D721Med (cell line): ENCODE measurements around the gene OSGEPL1.
A peak's percentile ranks its signal among the peaks of the same experiment; 100 is the strongest.

Experiments used
- DNase-seq: peaks from one replicate; pipeline ENCODE4 v3.0.0; 2011; ENCODE audit warnings: low spot score; ENCODE audit not compliant: insufficient read length
- FAIRE-seq: peaks from 2 replicates; lab custom pipeline; 2011; peaks lifted over from hg19 to GRCh38; lab: Jason Lieb, UNC
- TF ChIP-seq, protein P1 (sequence below): IDR thresholded peaks from 2 replicates; pipeline ENCODE4 v1.5.1; 2012; ENCODE audit warnings: mild to moderate bottlenecking, control low read depth; ENCODE audit not compliant: insufficient read depth; ENCODE audit errors: missing control alignments

OSGEPL1 gene

DNA sequence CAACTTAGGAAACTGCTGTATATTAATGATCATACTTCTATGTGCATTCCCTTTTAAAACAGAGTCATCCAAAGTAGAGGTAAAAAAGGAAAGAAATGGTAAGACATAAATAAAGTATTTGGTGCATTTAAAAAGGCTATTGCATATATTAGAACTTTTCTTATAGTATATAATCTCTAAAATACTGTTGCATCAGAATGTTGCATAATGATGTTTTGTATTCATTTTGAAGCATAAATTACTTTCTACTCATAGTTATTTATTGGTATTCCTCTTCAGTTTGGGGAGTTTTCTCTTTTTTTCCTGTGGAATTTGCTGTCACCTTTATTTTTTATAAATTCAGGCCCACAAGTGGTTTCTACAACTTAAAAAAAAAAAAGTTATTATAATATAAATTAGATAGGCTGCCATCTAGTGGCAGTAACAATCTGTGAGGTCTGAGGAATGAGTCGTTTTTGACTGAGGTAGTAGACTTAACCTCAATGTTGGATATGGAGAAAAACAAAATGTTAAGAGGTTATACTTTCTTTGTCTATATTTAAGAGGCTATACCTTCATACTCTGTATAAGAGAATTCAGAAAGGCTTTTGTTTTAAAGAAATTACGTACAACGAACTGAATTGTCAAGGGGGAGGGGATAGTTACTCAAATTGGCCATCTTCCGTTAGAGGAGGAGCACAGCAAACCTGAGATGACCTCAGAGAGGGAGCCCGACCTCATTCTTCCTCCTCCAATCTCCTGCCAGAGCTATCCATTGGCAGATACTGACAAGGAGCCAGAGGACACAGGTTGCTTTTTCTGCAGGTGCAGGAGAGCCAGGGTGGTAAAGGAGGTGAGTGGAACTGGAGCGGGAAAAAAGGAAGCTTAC, 64.3 kb downstream of the OSGEPL1 start:
- FAIRE-seq (no peak), DNase-seq (no peak)
- TF ChIP-seq, protein P1, sequence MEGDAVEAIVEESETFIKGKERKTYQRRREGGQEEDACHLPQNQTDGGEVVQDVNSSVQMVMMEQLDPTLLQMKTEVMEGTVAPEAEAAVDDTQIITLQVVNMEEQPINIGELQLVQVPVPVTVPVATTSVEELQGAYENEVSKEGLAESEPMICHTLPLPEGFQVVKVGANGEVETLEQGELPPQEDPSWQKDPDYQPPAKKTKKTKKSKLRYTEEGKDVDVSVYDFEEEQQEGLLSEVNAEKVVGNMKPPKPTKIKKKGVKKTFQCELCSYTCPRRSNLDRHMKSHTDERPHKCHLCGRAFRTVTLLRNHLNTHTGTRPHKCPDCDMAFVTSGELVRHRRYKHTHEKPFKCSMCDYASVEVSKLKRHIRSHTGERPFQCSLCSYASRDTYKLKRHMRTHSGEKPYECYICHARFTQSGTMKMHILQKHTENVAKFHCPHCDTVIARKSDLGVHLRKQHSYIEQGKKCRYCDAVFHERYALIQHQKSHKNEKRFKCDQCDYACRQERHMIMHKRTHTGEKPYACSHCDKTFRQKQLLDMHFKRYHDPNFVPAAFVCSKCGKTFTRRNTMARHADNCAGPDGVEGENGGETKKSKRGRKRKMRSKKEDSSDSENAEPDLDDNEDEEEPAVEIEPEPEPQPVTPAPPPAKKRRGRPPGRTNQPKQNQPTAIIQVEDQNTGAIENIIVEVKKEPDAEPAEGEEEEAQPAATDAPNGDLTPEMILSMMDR = peak; percentile 52
